Activated naive CD4-positive, alpha-beta T cell treated with anti-CD3 and anti-CD28 coated beads, Interleukin-2, amount 50 U/mL, for 16 hours (primary cell): Measurements from ENCODE around the gene KCNE1.
"Not testable (repeated sequence)": the region's sequence is repeated elsewhere in the genome, so short reads cannot be mapped to it uniquely, and the experiment has no call there.

Experiments
- DNase-seq: peaks from one replicate; pipeline ENCODE4 v3.0.0-alpha.2; 2020

The KCNE1 gene

GRCh38 chr21:34510148-34511142 is 1.6 kb downstream of the KCNE1 start:
- DNase-seq, result peak; percentile 63

- no peak for DNase-seq
These were observed 2.9 kb downstream of the KCNE1 start for GRCh38 chr21:34509151-34509550.

- DNase-seq, result no peak
These were observed 7.4 kb downstream of the KCNE1 start for GRCh38 chr21:34504595-34504994.

DNA sequence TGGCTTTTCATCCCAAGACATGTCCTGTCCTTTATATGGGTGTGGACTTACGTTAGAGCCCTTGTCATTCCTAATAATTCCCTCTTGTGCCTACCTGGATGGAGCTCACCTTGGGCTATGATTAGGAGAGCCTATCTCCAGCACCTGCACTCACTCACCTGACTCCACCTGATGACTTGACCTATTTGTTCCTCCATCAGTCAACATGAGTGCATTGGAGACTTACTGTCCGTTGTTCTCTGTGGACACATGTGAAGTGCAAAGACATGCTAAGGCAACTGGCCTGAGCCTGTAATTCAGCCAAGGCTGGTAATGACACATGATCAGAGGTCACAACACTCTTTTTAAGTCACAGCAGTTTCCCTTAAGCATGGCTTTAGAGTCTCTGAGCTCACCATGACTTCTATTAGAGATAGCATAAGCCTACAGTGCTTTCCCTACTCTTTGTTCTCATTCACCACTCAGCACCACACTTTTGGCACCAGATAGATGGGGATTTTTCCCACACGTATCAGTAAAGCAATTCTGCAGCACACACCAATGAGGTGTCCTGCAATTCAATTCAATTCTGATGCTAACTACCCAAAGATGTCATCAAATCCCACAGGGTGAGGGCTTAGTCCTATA is 9.4 kb downstream of the KCNE1 start:
- no peak for DNase-seq

DNA sequence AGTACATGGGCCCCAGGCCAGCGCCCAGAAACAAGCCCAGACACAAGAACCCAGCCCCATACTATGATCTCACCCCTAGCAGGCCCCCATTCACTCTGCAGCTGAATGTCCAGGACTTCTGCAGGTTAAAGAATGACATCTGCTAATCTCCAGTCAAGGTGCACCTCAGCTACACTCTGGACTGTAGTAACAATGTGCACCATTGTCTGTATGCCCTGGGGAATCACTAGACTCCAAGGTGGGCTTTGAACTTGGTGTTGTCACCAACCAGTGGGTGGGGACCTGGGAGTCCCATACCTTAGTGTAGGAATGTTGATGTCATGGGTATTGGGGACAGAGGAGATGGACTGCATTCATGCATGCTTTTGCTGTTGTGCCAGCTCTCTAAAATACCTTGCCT is 10.3 kb downstream of the KCNE1 start:
- no peak for DNase-seq

DNA sequence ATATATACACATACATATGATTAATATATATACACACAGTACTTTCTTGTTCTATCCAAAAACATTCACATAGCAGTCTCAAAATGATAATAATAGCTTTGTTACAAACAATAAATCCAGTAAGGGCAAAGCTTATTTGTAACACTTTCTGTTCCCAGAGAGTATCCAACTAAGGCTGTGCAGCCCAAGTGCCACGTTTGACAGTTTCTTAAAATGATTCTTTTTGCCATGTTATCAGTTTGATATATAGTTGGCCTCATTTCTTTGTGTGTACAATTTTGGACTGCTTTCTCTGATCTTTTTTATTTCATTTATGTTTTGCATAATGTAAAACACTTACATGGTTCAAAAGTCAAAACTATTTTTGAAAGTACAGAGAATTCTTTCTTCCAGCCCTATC is 11.8 kb downstream of the KCNE1 start:
- no peak for DNase-seq

DNA sequence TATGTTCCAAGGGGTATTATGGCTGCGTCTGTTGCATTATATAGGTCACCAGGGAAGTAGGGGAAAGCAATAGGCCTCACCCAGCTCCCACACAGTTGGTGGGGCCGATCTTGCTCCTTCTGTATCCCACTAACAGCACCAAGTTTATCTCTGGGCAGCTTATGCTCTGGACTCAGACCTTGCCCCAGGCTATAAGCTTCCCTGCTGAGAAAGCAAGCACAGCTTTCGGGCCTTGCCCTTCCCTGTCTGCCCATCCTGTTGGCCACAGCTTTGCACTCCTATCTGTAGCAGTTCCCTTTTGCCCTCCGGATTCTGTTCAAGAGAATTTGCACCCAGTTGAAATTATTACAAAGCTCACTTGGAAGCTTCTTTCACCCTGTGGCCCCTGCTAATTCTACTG is 12.9 kb downstream of the KCNE1 start:
- no peak for DNase-seq

DNA sequence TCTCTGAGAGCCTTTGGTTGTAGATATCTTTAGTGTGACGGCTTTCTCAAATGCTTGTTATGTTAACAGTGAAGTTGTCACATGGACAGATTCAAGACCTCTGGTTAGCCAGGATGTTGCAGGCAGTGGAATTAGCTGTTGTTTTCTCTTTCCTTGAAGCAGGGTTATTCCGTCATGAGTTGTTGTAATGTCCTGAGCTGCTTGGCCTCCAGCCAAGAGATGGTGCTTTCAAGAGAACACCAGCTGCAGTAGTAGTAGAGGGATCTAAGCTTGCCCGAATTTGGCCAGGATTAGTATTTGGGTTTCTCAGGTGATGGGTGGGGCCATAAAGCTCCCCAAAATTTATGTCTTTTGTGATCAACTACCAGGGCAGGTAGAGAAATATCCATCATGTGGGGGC is 13.4 kb downstream of the KCNE1 start:
- no peak for DNase-seq

DNA sequence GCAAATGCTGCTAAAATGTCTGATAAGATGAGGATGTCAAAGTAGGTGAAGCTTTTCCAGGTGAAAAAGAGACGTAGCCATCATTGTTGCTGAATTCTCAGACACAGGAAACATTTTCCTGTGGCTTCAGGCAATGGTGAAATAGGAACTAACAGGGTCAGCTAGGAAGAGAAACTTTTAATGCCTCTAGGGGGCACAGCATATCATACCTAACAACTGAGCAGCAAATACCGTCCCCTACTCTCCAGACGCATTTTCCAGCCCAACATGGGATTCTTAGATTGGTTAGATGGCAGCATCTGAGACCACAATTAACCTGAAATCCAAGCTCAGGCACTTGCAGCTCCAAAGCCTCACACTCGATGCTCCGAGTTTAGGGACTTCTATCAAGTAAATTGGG is 28.2 kb downstream of the KCNE1 start:
- DNase-seq, result not testable (repeated sequence)

- not testable (repeated sequence) for DNase-seq
These were observed 28.6 kb downstream of the KCNE1 start for GRCh38 chr21:34483435-34483834.

DNA sequence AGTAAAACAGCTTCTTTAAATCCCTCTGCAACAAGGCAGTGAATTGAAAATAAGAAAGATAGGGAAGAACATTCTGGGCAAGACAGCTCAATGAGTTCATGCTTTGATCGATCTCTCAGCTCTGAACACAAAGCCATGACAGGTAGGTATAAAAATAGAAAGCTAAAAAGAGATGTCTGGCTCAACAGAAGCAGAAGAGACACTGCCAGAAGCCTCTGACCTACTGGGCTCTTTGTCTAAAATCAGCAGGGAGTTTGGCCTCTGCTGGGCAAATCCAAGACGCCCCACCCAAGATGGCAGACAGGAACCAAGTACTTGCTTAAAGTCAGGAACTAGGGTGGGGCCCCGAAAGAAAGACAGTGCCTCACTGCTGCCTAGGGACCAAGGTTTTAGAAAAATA is 44.7 kb downstream of the KCNE1 start:
- not testable (repeated sequence) for DNase-seq

DNA sequence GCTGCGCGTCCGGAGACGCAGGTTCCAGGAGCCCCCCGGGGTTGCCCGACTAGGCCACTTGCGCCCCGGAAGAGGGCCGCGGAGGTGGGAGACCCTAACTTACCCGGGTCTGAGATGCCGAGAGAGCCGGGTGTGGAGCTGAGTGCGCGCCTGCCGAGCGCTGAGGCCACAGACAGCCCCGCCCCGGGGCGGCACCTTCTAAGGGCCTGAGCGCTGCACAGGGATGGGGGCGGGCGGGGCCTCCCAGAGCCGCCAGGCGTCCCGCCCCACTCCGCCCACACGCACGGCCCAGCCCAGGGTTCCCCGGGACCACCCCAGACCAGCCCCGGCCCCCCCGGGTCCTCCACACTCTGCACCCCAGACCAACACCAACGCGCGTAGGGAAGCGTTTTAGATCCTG is 52.6 kb downstream of the KCNE1 start:
- not testable (repeated sequence) for DNase-seq

DNA sequence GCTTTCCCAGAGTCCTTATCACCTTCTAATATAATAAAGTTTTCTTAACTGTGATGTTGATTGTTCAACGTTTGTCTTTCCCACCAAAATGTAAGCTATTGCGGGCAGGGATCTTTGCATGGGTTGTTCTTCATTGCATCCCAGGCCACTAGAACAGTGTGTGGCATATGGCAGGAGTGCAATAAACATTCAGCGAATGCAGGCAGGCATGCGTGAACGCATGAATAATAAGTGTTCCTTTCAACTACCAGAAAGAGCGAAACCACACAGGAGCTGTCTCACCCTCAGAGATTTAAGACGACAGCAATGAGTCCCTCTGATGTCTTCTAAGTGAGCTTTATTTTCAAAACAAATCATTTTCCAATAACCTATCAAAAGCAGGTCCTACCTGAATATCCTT is 53.7 kb downstream of the KCNE1 start:
- DNase-seq, result not testable (repeated sequence)

DNA sequence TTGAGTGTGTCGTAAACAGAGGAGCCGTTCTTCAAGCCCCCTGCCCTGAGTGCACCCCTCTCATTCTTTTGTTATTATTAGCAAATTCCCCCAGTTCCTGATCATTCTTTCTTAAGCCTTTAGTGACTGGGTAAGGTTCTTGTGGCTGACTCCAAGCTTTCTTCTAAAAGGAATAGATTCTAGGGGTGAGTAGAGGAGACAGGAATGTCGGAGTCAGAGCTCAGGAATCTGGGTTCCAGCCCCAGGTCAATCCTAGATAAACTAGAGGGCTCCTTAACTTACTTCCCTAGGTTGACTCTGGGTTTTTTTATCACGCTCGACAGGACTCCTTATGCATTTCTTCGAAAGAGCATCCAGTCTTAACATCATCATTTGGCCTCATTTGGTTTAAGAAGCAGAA is 55.8 kb downstream of the KCNE1 start:
- DNase-seq, result not testable (repeated sequence)

DNA sequence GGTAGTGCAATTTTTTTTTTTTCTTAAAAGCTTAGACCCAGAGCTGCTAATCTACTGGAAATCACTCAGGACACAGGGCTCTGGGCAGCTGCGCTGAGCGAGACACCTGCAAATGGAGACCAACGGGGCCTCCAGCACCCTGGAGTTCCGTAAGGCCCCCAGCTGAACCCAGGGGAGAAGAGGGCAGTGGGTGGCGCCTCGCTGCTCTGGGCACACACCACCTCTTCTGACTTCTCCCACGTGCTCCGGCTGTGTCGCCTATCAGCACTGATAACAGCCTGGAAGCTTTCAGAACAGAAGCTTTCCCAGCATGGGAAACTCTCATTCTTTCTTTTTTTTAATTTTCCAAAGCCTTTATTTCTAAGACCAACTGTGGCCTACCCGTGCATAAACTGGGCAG is 56.4 kb downstream of the KCNE1 start:
- DNase-seq, result not testable (repeated sequence)

- DNase-seq, result not testable (repeated sequence)
These were observed 65.0 kb downstream of the KCNE1 start for GRCh38 chr21:34447018-34447417.

GRCh38 chr21:34443486-34443885 is 68.5 kb downstream of the KCNE1 start:
- not testable (repeated sequence) for DNase-seq

- DNase-seq, result not testable (repeated sequence)
These were observed 82.3 kb downstream of the KCNE1 start for GRCh38 chr21:34429710-34430109.

GRCh38 chr21:34428441-34428840 is 83.6 kb downstream of the KCNE1 start:
- DNase-seq, result not testable (repeated sequence)

DNA sequence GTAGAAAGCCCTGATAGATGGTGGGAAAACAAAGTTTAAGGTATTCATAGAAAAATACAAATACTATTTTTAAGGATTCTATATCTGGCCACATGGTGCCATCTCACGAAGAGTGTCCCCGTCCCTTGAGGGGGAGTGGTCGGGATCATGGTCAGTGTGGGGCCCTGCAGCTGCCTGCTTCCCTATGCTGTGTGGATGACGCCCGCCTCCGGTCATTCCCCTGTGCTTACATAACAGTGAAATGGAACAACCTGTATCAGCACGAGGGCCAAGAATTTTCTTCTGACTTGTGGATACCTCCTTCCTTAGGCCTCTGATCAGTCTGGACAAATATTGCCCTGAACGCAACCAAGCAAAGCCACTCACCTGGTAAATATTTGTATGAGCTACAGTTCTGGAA is 84.7 kb downstream of the KCNE1 start:
- not testable (repeated sequence) for DNase-seq

- not testable (repeated sequence) for DNase-seq
These were observed 88.2 kb downstream of the KCNE1 start, which contains the start of gene SMIM34 for GRCh38 chr21:34423805-34424204. TSS of gene SMIM34 (minus strand) at chr21:34423951. CDS start at chr21:34423839, 112 bp downstream.

DNA sequence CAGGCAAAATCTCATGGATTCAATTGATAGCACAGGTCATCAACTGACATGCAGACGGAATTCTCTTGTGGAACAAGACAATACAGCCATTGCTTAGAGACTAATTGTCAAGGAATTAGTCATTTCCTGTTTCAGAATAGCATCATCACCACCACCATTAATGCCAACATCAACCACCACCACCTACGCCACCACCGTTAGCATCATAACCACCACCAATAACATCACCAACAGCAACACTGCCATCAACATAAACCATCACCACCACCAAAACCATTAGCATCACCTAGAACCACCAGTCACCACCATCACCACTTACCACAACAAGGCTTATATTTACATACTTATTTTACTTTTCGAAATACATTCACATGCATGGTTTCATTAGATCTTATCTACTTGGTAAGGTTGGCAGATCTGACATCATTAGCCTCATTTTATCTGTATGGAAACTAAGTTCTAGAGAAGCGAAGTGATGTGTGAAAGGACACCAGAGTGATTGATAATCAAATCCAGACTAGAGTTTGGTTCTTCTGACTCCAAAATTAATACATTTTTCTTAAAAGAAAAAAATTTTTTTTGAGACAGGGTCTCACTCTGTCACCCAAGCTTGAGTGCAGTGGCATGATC is 94.4 kb downstream of the KCNE1 start:
- DNase-seq, result not testable (repeated sequence)

GRCh38 chr21:34407294-34407693 is 104.7 kb downstream of the KCNE1 start:
- DNase-seq, result not testable (repeated sequence)
